ENCODE data around the gene ELL2. TPM values are rescaled to one million over a fixed set of nuclear protein-coding genes. Genes with fewer than 3 reads are reported as not detected.

ELL2 gene
- total RNA-seq, 1 donor from 2014 or later: 14.2 TPM

DNA sequence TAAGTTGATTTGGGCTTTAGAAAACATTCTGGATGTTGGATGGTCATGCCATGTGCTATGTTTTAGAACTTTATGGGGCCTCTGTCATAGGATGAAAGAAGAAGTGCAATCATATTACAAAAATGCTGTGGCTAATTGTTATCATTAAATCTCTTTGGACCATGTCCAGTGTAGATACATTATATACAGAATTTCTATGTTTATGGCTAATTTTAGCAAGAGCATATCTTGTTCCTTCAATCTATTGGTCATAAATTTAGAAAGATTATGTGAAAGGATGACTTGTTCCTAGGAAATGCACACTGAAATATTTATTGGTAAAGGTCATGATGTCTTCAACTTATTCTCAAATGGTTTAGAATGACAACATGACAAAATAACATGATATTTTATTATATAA lies 42.4 kb upstream of the ELL2 start:
- H3K4me1 ChIP-seq: no peaks in the 10 kb centered on the region
- H3K4me2 ChIP-seq: no peak overlapping the region
- H3K9me3 ChIP-seq (ENCODE audit: low read depth): no peaks in the 10 kb centered on the region
- no peak for DNase-seq (ENCODE audit: low spot score)
- H3K36me3 Mint-ChIP-seq: no peaks in the 10 kb centered on the region
- no peak overlapping the region for H3K27ac Mint-ChIP-seq
- H3K4me3 Mint-ChIP-seq: no peak overlapping the region
- H3K27me3 ChIP-seq: no peaks in the 10 kb centered on the region
- no peaks in the 10 kb centered on the region for H3K79me2 ChIP-seq (ENCODE audit: low read depth)
- H3K36me3 ChIP-seq: no peaks in the 10 kb centered on the region
- peaks cover 4% of the 10 kb centered on the region for H3K27me3 Mint-ChIP-seq (ENCODE audit: insufficient read depth, low read depth)
- H3F3A ChIP-seq (ENCODE audit: low read depth): no peaks in the 10 kb centered on the region
- no peak overlapping the region for H2AFZ ChIP-seq (replicated peaks)
- H3K27ac ChIP-seq: no peak overlapping the region
- H3K4me1 Mint-ChIP-seq: no peaks in the 10 kb centered on the region
- TF ChIP-seq, protein P1, sequence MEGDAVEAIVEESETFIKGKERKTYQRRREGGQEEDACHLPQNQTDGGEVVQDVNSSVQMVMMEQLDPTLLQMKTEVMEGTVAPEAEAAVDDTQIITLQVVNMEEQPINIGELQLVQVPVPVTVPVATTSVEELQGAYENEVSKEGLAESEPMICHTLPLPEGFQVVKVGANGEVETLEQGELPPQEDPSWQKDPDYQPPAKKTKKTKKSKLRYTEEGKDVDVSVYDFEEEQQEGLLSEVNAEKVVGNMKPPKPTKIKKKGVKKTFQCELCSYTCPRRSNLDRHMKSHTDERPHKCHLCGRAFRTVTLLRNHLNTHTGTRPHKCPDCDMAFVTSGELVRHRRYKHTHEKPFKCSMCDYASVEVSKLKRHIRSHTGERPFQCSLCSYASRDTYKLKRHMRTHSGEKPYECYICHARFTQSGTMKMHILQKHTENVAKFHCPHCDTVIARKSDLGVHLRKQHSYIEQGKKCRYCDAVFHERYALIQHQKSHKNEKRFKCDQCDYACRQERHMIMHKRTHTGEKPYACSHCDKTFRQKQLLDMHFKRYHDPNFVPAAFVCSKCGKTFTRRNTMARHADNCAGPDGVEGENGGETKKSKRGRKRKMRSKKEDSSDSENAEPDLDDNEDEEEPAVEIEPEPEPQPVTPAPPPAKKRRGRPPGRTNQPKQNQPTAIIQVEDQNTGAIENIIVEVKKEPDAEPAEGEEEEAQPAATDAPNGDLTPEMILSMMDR (IDR thresholded peaks at IDR 0.05): no peak
- no peak for TF ChIP-seq EZH2phosphoT487 (IDR thresholded peaks at IDR 0.05)
- H4K20me1 ChIP-seq (ENCODE audit: low read depth): no peaks in the 10 kb centered on the region
- H3K9ac ChIP-seq: no peak overlapping the region
- H3K9me3 Mint-ChIP-seq: no peaks in the 10 kb centered on the region
- H3K4me3 ChIP-seq: no peak overlapping the region

- H3K79me2 ChIP-seq (ENCODE audit: low read depth): no peaks in the 10 kb centered on the region
- H4K20me1 ChIP-seq (ENCODE audit: low read depth): no peaks in the 10 kb centered on the region
- no peak overlapping the region for H3K4me3 Mint-ChIP-seq
- TF ChIP-seq EZH2 (IDR thresholded peaks at IDR 0.05) (no peak), EZH2phosphoT487 (IDR thresholded peaks at IDR 0.05) (no peak)
- TF ChIP-seq, protein P1 (IDR thresholded peaks at IDR 0.05): no peak
- H3K27ac Mint-ChIP-seq: no peak overlapping the region
- H3K9me3 Mint-ChIP-seq: no peaks in the 10 kb centered on the region
- no peaks in the 10 kb centered on the region for H3K36me3 ChIP-seq
- H3K9me3 ChIP-seq (ENCODE audit: low read depth): peaks cover 3% of the 10 kb centered on the region
- H2AFZ ChIP-seq (replicated peaks): no peak overlapping the region
- no peak overlapping the region for H3K9ac ChIP-seq
- no peaks in the 10 kb centered on the region for H3K36me3 Mint-ChIP-seq
- no peak for DNase-seq (ENCODE audit: low spot score)
- no peaks in the 10 kb centered on the region for H3F3A ChIP-seq (ENCODE audit: low read depth)
- H3K27me3 ChIP-seq: no peaks in the 10 kb centered on the region
- H3K4me1 ChIP-seq: no peaks in the 10 kb centered on the region
- peaks cover 8% of the 10 kb centered on the region for H3K27me3 Mint-ChIP-seq (ENCODE audit: insufficient read depth, low read depth)
- H3K4me1 Mint-ChIP-seq: no peaks in the 10 kb centered on the region
- no peak overlapping the region for H3K4me2 ChIP-seq
- H3K4me3 ChIP-seq: no peak overlapping the region
- no peak overlapping the region for H3K27ac ChIP-seq
Observed at GRCh38 chr5:96001262-96001661, 39.6 kb upstream of the ELL2 start.

DNA sequence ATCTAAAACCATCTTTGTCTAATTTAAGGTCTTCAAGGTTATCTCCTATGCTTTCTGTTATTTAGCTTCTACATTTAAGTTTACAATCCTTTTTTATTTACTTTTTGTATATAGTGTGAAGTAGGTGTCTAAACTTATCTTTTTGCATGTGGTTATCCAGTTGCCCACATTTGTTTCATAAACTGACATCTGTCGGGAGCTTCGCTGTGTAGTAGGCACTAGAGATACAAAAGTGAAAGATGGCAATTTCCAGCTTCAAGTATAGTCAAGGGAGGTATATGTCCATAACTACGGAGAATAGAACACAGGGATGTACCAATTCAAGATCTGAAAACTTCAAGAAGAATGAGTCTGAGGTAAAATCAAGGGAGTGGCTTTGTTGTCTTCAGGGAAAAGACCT lies 38.7 kb upstream of the ELL2 start:
- H3K27ac Mint-ChIP-seq: no peak overlapping the region
- DNase-seq (ENCODE audit: low spot score): no peak
- Histone ChIP-seq H3K9ac (no peak overlapping the region), H4K20me1 (ENCODE audit: low read depth) (no peaks in the 10 kb centered on the region), H3K27me3 (no peaks in the 10 kb centered on the region), H3F3A (ENCODE audit: low read depth) (no peaks in the 10 kb centered on the region), H3K27ac (no peak overlapping the region), H3K79me2 (ENCODE audit: low read depth) (no peaks in the 10 kb centered on the region), H3K4me3 (no peak overlapping the region), H3K4me1 (no peaks in the 10 kb centered on the region), H3K36me3 (no peaks in the 10 kb centered on the region), H2AFZ (replicated peaks) (no peak overlapping the region), H3K4me2 (no peak overlapping the region), H3K9me3 (ENCODE audit: low read depth) (peaks cover 3% of the 10 kb centered on the region)
- H3K4me3 Mint-ChIP-seq: no peak overlapping the region
- H3K27me3 Mint-ChIP-seq (ENCODE audit: insufficient read depth, low read depth): peaks cover 6% of the 10 kb centered on the region
- no peaks in the 10 kb centered on the region for H3K36me3 Mint-ChIP-seq
- H3K9me3 Mint-ChIP-seq: no peaks in the 10 kb centered on the region
- no peaks in the 10 kb centered on the region for H3K4me1 Mint-ChIP-seq
- TF ChIP-seq EZH2phosphoT487 (IDR thresholded peaks at IDR 0.05): no peak
- no peak for TF ChIP-seq EZH2 (IDR thresholded peaks at IDR 0.05)
- TF ChIP-seq, protein P1 (IDR thresholded peaks at IDR 0.05): no peak

Data from neural progenitor cell (in vitro differentiated cells).